Measurements from ENCODE around the gene CACNB1. TPM values are rescaled to one million over a fixed set of nuclear protein-coding genes. Genes with fewer than 3 reads are reported as not detected.
A peak's percentile ranks its signal among the peaks of the same experiment; 100 is the strongest.

The CACNB1 gene
- total RNA-seq, 2 donors from 2014 or later: 2.3 TPM

- Histone ChIP-seq H3K4me1 (peaks cover 8% of the 10 kb centered on the region), H3K9me3 (no peaks in the 10 kb centered on the region), H3K27ac (no peak overlapping the region), H3K36me3 (replicated peaks in 1 of 2; ENCODE audit: insufficient read depth in 1 of 2, low read depth in 2 of 2) (no peaks in the 10 kb centered on the region), H3K27me3 (no peaks in the 10 kb centered on the region), H3K4me3 (no peak overlapping the region)
- intact Hi-C loops (cut with DNase I): no loop called here
- DNase-seq (no peak), ATAC-seq (no peak)
- 82 to 92% methylated on average over 6 to 9 of the region's 9 CpGs for WGBS, 2 donors
- no peak for TF ChIP-seq CTCF (IDR thresholded peaks at IDR 0.05)
- TF ChIP-seq POLR2A (IDR thresholded peaks at IDR 0.05): no peak
These were observed 57.9 kb downstream of the CACNB1 start for GRCh38 chr17:39139561-39139960.

GRCh38 chr17:39139161-39139511, 58.3 kb downstream of the CACNB1 start:
- H3K4me1 ChIP-seq: peaks cover 4% of the 10 kb centered on the region
- no peaks in the 10 kb centered on the region for H3K27me3 ChIP-seq
- no peak overlapping the region for H3K27ac ChIP-seq
- TF ChIP-seq CTCF (IDR thresholded peaks at IDR 0.05): no peak
- TF ChIP-seq POLR2A (IDR thresholded peaks at IDR 0.05): no peak
- H3K9me3 ChIP-seq: no peaks in the 10 kb centered on the region
- H3K36me3 ChIP-seq (replicated peaks in 1 of 2; ENCODE audit: insufficient read depth in 1 of 2, low read depth in 2 of 2): no peaks in the 10 kb centered on the region
- WGBS, 2 donors: 69 to 74% methylated on average over 2 of the region's 2 CpGs
- DNase-seq (no peak), ATAC-seq (no peak)
- intact Hi-C loops (cut with DNase I): no loop called here
- no peak overlapping the region for H3K4me3 ChIP-seq

- Histone ChIP-seq H3K4me1 (no peaks in the 10 kb centered on the region), H3K4me3 (no peak overlapping the region), H3K27me3 (no peaks in the 10 kb centered on the region), H3K27ac (no peak overlapping the region), H3K36me3 (replicated peaks in 1 of 2; ENCODE audit: insufficient read depth in 1 of 2, low read depth in 2 of 2) (no peaks in the 10 kb centered on the region), H3K9me3 (no peaks in the 10 kb centered on the region)
- TF ChIP-seq POLR2A (IDR thresholded peaks at IDR 0.05) (no peak), CTCF (IDR thresholded peaks at IDR 0.05) (no peak)
- intact Hi-C loops (cut with DNase I): no loop called here
- 86 to 87% methylated on average over 13 of the region's 13 CpGs for WGBS, 2 donors
- DNase-seq (no peak), ATAC-seq (no peak)
These were observed 58.9 kb downstream of the CACNB1 start for GRCh38 chr17:39138431-39139160.

- WGBS, 2 donors: 74 to 76% methylated on average over 5 to 6 of the region's 6 CpGs
- no peak overlapping the region for H3K4me3 ChIP-seq
- H3K4me1 ChIP-seq: no peaks in the 10 kb centered on the region
- H3K27me3 ChIP-seq: no peaks in the 10 kb centered on the region
- ATAC-seq: no peak
- H3K9me3 ChIP-seq: no peaks in the 10 kb centered on the region
- intact Hi-C loops (cut with DNase I): no loop called here
- H3K36me3 ChIP-seq (replicated peaks in 1 of 2; ENCODE audit: insufficient read depth in 1 of 2, low read depth in 2 of 2): no peaks in the 10 kb centered on the region
- H3K27ac ChIP-seq: no peak overlapping the region
- DNase-seq: no peak
- no peak for TF ChIP-seq POLR2A (IDR thresholded peaks at IDR 0.05)
- no peak for TF ChIP-seq CTCF (IDR thresholded peaks at IDR 0.05)
These were observed 62.6 kb downstream of the CACNB1 start for GRCh38 chr17:39134878-39135277.

- WGBS, 2 donors: 85 to 87% methylated on average over 6 to 7 of the region's 7 CpGs
- no peak overlapping the region for H3K4me3 ChIP-seq
- no peaks in the 10 kb centered on the region for H3K9me3 ChIP-seq
- H3K27me3 ChIP-seq: no peaks in the 10 kb centered on the region
- ATAC-seq: peak; percentile 50
- no peak for TF ChIP-seq POLR2A (IDR thresholded peaks at IDR 0.05)
- TF ChIP-seq CTCF (IDR thresholded peaks at IDR 0.05): no peak
- DNase-seq: peak in 1 of 4 donors; percentile 48
- intact Hi-C loops (cut with DNase I): no loop called here
- no peak overlapping the region for H3K27ac ChIP-seq
- H3K36me3 ChIP-seq (replicated peaks in 1 of 2; ENCODE audit: insufficient read depth in 1 of 2, low read depth in 2 of 2): no peaks in the 10 kb centered on the region
- H3K4me1 ChIP-seq: no peaks in the 10 kb centered on the region
These were observed 65.3 kb downstream of the CACNB1 start for GRCh38 chr17:39132192-39132610.
